HK-2 (cell line): Measurements from ENCODE around the gene ITSN1.
"Not testable (repeated sequence)": the region's sequence is repeated elsewhere in the genome, so short reads cannot be mapped to it uniquely, and the experiment has no call there.

Experiments used
- DNase-seq: peaks from one replicate; pipeline ENCODE4 v3.0.0-alpha.2; 2018; ENCODE audit not compliant: unreplicated experiment

Gene ITSN1

DNA sequence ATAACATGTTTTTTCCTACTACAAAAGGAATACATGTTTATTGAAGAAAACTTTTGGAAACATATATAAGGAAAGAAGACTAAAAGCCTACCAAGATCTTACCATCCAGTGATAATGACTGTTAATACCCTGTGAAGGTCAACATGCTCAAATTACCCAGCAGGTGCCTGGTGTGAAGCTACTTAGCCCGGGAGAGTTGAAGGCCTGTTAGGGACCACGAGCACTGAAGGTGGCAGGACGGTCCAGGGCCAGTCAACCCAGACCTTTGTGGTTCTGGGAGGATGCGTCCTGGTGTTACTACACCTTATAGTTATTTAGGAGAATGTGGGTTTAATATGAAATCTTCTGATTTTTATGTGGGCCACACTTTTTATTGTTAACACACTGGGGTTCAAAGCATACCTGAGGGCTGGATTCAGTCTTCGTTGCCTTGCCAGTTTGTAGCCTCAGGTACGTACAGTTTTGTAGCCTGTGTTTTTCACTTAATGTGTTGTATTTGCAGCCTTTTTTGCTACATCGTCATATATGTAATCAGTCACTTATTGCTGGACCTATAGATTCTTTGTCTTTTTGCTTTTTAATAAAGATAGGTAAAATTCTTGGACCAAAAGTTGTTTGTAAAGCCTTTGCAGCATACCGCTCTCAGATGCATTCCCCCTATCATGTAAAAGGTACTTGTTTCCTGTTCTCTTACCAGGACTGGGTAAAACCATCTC, 9.8 kb downstream of the ITSN1 start:
- no peak for DNase-seq

DNA sequence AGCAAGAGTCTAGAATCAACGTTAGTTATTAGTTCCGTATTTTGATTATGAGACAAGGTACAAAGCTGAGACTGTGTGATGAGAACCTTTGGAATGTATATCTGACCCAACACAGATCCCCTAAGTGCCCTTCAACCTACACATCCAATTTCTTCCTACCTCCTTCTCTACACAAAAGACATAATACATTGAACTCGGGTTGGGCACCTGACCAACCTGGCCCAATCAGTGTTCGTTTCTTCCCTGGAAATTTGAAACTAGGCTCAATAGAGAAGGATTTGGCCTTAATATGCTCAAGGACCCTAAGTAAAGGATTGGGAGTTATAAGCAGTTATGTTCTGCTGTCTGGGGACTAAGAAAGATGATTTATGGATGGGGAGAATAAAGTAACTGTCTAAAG, 12.1 kb downstream of the ITSN1 start:
- no peak for DNase-seq

DNA sequence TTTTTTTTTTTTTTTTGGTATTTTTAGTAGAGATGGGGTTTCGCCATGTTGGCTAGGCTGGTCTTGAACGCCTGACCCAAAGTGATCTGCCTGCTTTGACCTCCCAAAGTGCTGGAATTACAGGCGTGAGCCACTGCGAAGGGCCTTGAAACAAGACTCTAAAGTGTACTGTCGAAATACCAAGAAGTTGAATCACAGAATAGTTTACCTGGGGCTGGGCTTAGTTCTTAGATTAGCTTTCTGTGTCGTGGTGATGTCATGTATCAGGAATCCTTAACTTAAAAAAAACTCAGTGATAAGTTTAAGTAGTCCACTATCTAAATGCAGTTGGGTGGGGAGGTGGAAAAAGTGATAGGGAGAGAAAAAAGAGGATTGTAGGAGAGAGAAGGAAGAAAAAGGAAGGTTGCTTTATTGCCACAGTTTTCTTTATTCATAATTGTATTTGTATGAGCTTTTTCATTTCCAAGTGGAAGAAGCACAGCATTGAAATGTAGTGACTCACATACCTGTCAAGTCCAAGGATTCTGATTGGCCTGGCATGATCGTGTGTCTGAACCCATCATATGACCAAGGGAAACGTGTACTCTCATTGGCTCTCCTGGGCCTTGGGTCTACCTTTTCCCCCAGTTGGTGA, 13.4 kb downstream of the ITSN1 start:
- peak; percentile 68 for DNase-seq

DNA sequence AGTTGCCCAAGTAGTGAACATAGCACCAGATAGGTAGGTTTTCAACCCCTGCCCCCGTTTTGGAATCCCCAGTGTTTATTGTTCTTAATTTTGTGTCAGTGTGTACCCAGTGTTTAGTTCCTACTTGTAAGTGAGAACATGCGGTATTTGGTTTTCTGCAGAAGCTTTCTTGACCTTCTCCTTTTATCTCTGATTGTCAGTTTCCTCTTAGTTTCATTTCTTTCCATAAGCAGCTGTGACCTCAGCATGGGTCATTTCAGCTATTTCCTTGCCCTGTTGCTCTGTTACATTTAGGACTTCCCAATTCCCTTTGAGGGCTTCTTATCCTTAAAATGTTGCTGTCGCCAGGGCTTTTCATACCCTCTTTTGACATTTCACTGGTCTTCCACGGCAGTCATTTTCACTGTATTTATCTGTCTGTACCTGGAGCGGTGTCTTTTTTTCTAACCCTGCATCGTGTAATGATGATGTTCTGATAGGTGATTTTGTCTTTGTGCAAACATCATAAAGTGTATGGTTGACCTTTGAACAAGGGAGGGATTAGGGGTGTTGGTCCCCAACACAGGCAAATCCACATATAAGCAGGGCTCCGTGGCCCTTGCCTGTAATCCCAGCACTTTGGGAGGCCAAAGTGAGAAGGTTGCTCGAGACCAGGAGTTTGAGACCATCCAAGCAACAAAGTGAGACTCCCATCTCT, 15.0 kb downstream of the ITSN1 start:
- no peak for DNase-seq

DNA sequence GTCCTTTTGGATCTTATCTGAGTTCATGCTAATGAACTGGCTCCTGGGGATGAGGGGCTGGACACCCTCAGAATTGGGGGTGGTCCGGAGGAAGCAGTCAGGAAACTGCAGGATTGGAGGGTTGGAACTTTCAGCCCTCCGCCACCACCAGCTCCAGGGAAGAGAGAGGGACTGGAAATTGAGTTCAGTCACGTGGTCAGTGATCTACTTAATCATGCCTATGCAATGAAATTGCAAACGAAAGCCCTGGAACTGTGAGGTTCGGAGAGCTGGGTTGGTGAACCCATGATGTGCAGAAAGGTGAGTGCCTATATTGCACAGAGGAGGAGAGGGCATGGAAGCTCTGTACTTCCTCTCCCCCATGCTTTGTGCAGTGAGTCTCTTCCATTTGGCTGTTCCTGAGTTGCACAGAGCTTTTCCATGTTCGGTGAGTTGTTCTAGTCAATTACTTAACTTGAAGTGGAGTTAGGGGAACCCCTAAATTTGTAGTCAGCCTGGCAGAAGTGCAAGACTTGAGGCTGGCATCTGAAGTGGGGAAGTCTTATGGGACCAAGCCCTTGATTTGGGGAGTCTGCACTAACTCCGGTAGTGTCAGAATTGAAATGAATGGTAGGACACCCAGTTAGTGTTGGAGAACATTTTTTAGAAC, 16.7 kb downstream of the ITSN1 start:
- DNase-seq: no peak

DNA sequence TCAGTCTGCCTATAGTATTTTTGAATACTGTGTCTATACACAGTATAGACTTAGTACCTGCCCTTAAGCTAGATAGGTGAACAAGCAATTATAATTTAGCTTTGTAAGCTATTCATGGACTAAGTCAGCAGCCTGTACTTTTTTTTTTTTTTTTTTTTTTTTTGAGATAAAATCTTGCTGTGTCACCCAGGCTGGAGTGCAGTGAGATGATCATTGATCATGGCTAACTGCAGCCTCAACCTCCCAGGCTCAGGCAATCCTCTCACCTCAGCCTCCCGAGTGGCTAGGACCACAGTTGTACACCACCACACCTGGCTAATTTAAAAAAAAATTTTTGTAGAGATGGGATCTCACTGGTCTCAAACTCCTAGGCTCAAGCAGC, 17.3 kb downstream of the ITSN1 start:
- no peak for DNase-seq

DNA sequence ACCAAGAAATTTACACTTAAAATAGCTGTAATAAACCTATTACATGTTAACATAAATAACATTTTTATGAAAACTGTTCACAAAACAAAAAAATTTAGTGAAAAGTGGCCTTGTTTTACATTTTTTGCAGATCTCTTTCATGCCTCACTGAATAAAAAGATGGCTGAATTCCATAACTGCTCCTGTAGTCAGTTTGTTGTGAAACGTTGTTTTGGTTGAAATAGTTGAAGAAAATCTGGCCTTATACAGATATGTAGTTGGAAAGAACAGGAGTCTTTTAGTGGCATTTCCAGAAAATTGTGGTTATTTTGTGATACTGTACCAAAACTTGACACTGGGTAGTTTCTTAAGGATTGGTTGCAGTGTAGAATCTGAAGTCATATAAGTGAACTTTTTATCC, 18.1 kb downstream of the ITSN1 start:
- no peak for DNase-seq

DNA sequence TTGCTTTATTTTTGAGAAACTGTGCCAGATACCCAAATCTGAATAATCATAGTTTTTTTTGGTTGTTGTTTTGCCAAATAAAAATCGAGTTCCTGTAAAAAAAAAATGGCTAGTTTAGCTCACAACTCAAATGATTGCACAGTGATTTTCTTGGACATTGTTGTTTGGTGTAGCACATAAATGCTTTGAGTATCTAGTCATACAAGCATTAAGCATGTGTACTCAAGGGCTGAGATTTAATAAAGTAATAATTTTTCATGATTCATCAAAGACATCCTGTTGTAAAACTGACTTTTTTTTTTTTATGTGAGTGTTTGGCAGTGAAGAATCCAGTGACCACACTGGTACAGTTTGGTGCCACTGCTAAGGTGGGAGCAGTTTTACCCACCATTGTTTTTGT, 18.8 kb downstream of the ITSN1 start:
- DNase-seq: no peak

DNA sequence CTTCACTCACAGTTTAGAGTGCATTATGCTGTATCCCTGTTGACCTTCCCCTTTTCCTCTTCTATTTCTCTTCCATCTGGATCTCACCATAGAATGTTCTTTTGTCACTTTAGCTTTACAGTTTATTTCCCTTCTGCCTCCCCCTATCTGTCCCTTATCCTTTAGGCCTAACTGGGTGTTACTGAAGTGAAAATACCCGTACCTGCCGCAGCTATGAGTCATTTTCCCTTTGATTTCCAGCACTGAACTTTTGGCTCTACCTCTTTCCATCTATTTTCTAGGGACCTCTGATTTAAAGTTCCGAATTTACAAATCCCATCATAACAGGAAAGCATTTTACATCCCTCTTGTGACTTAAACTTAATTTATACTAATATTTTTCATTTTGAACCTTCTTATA, 19.7 kb downstream of the ITSN1 start:
- no peak for DNase-seq

DNA sequence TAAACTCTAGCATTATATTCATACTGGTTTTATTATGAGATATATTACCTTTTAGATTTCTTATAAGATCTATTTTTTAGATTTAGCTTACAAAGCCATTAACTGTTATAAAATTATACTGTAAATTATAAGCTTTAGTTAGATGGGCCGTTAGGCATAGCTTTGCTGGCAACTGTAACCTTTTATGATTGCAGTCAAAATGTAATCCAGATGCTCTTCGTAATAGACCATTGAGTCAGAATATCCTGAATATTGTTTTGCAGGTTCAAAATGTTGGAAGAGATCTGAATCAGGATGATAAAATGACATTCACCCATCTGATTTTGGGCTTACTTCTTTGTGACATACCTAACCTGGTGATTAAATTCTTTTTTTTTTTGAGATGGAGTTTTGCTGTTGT, 20.9 kb downstream of the ITSN1 start:
- DNase-seq: no peak

DNA sequence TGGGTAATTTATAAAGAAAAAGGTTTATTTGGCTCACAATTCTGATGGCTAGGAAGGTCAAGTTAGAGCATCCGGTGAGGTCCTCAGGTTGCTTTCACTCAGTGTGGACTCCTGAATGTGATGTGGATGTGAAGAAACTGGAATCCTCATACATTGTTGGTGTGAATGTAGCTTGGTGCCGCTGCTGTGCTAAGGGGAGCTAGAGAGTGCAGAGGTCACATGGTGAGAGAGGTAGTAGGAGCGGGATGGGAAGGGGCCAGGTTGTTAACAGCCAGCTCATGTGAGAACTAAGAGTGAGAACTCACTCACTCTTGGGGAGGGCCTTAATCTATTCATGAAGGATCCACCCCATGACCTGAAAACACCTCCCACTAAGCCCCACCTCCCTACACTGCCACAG, 21.8 kb downstream of the ITSN1 start:
- no peak for DNase-seq

DNA sequence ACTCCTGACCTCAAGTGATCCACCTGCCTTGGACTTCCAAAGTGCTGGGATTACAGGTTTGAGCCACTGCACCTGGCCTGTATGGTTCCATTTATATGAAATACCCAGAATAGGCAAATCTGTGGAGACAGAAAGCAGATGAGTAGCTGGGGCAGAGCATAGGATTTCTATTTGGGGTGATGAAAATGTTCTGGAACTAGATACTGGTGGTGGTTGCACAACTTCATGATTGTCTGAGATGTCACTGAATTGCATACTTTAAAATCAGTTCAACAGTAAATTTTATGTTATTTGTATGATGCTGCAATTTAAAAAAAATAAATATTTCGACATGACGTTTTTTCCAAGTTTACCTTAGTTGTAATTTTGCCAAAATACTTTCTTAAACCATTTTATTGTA, 23.9 kb downstream of the ITSN1 start:
- DNase-seq: no peak

DNA sequence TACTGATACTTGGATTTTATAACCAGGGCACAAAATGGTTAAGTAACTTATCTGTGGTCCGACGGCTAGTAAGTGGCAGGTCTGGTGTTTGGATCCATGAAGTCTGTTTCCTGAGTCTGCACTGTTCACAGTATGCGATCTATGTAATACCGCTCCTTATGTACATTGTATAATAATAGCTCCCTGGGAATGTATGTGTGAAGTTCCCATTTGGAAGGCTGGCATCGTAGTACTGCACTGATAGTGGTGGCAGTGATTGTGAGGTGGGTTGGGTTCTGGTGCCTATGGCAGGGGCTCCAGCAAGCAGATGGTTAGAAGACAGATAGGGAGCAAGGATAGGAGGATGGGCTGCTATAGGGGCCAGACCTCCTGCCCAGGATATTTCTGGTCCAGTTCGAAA, 25.3 kb downstream of the ITSN1 start:
- DNase-seq: no peak

DNA sequence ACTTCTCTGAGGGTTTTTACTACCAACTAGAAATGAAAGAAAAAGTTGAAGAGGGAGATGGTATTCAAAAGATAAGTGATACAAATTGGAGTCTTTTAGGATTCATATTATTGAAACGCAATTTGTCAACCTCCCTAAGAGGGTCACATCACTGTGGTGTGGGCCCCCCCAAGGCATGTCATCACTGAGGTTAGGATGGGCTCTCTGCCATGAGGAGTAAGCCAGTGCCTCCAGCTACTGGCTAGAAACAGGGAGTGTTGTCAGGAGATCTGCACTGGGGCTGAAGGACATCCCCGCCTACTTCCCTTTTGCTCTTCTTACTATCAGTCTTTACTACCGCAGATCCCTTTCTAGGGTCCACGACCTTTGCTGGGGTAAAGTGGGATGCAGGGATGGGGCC, 25.9 kb downstream of the ITSN1 start:
- no peak for DNase-seq

DNA sequence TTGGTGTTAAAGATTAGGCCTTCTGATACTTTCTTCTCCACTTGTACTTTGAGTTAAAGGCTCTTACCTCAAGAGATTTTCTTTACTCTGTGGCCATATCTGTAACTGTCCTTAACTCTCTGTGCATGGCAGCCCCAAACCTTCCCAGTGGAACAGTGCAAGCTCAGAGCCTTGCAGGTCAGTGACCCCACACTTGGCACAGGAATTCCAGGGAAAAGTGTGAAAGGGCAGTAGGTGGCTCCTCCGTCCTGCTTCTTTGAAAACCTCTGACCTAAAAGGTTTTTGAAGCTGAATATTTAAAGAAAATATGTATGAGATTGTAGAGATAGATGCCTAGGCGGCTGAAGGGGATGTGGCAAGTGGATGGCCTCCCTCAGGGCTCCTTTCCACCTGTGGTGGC, 26.3 kb downstream of the ITSN1 start:
- no peak for DNase-seq

DNA sequence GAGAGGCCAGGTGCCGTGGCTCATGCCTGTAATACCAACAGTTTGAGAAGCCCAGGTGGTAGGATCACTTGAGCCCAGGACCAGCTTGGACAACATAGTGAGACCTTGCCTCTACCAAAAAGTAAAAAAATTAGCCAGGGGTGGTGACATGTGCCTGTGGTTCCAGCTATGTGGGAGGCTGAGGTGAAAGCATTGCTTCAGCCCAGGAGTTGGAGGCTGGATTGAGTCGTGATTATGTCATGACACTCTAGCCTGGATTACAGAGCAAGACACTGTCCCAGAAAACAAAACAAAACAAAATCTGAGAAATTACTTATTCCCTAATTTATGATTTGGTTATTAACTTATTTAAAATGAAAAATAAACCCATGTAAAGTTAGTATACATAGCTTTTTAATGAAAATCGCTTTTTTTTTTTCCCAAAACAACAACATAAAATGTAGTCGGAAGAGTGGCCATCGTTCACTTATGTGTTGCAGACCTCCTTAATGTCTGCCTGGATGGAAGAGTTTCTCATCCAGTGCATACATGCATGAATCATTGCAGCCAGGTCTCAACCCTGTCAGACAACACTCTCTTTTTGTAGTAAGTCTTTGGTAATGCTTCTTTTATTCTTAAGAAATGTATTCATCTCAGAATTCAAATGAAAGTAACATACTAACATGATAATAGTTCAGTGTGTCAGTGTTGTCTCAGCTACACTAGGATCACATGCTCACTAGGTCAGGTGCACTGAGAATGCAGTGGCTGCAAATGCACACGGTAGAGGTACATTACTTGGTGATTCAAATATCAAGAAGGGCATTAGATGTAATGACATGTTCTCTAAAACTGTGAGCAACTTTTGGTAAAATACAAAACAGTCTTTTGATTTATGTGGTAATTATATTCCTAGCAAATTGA, 28.0 kb downstream of the ITSN1 start:
- DNase-seq: no peak

DNA sequence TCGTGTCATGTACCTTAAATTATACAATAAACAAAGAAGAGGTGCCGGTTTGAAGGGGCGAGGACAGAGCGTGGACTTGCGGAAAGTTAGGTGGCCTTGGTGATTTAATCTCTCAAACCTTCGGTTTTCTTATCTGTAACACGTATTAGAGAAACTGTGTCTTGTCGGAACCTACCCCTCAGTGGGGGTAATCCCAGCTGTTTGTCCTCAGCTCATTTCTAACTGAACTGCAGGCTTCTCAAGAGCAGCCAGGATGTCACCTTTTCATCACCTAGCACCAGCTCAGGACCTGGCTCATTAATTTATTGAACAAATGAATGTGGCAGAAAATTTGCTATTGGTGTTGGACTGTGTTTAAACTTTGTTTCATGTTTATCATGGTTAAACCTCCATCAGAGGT, 31.2 kb downstream of the ITSN1 start:
- DNase-seq: no peak

DNA sequence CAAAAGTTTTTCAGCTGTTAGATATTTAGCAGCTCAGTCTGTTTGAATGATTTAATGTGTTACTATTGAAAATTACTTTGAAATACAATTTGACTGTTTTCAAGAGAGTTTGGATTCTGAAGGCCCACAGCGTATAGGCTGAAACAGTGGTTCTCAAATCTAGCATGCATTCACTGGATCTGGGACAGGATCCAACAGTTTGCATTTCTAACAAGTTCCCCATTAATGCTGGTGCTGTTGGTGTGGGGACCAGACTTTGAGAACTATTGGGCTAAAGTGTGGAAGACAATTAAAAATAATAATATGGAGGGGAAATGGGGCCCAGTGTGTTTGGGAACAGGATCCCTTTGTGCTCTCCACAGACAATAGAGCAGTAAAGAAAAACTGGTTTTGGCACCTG, 31.9 kb downstream of the ITSN1 start:
- DNase-seq: no peak

DNA sequence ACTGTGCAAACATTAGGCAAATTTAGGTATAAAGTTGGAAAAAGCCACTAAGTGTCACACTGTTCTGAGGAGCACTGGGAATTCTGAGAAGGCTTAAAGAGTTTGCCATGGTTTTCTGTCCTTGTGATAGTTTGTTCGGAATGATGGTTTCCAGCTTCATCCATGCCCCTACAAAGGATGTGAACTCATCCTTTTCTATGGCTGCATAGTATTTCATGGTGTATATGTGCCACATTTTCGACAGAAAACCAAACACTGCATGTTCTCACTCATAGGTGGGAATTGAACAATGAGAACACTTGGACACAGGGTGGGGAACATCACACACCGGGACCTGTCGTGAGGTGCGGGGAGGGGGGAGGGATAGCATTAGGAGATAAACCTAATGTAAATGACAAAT, 34.4 kb downstream of the ITSN1 start:
- not testable (repeated sequence) for DNase-seq

DNA sequence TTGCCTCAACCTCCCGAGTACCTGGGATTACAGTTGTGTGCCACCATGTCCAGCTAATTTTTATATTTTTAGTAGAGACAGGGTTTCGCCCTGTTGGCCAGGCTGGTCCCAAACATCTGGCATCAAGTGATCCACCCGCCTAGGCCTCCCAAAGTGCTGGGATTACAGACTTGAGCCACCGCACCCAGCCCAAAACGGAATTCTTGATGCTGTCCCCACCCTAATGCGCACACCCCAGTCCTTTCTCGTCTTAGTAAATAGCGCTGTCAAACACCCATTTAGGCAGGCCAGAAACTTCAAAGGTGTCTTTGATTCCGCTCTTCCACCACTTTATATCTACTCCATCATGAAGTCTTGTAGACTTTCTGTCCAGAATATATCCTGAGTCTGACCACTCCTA, 35.1 kb downstream of the ITSN1 start:
- no peak for DNase-seq

DNA sequence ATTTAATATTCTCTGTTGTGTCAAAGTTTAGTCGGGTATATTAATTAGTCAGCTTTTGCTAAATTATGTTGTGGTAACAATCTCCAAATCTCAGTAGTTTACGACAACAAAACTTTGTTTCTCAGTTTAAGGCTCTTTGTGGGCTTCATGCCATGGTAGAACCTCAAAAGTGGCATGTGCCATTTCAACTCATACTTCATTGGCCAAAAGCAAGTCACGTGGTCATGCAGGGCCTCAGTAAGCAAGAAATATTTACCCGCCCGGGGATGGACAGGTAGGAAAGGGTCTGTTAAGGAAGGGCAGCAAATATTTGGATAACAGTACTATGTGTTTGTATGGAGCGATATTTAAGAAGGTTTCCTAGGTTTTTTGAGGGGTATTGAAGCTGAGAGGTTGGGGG, 38.6 kb downstream of the ITSN1 start:
- no peak for DNase-seq
